HG02588 (cell line): ENCODE results near the gene SLCO2B1.

Experiments
- ATAC-seq: cut with Tn5 transposase; IDR thresholded peaks from one replicate; pipeline ENCODE4 v1.9.1; 2021; ENCODE audit warnings: mild to moderate bottlenecking, moderate library complexity; ENCODE audit not compliant: unreplicated experiment

Gene SLCO2B1

GRCh38 chr11:75244052-75244814 is 93.3 kb downstream of the SLCO2B1 start:
- no peak for ATAC-seq

DNA sequence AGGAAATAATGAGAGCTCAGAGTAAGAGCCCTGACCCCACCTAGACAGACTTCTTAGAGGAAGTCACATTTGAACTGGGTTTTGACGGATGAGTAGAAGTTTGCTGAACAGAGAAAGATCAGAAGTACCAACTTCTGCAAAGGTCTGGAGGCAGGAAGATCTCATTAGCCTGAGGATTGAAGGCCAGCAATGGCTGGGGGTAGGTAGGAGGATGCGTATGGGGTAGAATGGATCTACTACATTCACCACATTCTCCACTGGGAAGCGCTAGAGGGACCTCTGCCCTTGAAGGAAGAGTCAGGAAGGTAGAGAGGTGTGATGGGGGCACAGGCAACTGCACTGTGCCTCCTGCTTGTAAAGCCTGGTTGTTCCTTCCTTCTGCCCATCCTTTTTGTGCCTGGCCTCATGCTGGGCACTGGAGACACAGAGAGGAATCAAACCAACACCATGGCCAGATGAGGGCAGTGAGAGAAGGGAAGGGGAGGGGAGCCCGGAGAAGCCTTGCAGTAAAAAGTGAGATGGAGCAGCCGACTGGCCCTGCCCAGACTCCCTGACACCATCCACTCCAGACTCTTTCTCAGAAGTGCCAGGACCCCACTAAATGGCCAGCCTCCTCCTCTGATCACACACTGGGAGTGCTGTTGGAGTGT is 94.6 kb downstream of the SLCO2B1 start:
- ATAC-seq: no peak

DNA sequence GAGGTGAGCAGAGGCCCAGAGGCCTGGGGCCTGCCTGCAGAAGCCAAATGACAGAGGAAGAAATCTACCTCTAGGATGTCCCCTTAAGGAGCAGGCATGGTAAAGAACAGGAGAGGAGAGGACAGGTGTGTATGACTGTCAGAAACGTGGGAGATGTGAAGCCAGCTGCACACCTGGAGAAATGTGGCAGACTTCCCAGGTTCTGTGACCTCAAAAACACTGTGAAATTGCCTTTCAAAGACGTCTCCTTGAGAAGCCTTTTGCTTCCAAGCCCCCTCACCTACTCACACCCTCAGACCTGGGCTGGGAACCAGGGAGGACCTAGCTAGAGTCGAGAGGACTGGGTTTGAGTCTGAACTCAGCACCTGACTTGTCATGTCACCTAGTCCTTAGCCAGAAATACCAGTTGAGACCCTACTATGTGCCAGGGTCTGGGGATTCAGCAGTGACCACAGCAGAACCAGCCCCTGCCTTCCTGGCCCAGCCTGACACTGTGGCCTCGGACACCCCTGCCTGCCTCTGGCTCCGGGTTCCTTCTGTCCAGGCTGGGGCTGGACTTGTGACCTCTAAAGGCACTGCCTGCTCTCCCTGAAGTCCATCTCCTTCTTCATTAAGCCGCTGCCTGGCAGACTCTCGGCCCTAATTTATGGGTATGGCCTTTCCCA is 95.2 kb downstream of the SLCO2B1 start:
- no peak for ATAC-seq

GRCh38 chr11:75246671-75247350 is 95.9 kb downstream of the SLCO2B1 start:
- ATAC-seq: no peak

DNA sequence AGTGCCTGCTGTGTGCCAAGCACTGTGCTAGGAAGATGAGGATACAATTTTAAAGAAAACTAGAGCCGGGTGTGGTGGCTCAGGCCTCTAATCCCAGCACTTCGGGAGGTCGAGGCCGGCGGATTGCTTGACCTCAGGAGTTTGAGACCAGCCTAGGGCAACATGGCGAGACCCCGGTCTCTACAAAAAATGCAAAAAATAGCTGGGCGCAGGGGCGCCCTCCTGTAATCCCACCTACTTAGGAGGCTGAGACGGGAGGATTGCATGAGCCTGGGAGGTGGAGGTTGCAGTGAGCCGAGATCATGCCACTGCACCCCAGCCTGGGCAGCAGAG is 98.0 kb downstream of the SLCO2B1 start:
- no peak for ATAC-seq

- no peak for ATAC-seq
These were observed 98.8 kb downstream of the SLCO2B1 start for GRCh38 chr11:75249704-75250103.

DNA sequence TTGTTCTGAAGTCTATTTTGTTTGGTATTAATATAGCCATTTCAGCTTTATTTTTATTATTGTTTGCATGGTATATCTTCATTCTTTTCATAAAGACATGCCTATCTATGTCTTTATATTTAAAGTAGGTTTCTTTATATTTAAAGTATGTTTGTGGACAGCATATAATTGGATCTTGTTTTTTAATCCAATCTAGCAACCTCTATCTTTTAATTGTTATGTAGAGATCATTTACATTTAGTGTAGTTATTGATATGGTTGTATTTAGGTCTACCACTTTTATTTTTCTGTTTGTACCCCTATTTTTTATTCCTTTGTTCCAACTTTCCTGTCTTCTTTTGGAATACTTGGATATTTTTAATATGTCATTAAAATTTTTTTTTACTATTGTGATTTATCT is 103.4 kb downstream of the SLCO2B1 start:
- ATAC-seq: no peak
